HEK293 (cell line): ENCODE data around the gene PTX4.
"Not testable (repeated sequence)": the region's sequence is repeated elsewhere in the genome, so short reads cannot be mapped to it uniquely, and the experiment has no call there.

Experiments
- CTCF ChIA-PET: fragments of 350-600 bp; formaldehyde crosslinking; extraction: SDS; loops from one replicate; lab custom pipeline; 2021; ENCODE audit warnings: antibody characterized with exemption; lab: Yijun Ruan, JAX
- POLR2A ChIA-PET: fragments of 300-600 bp; formaldehyde crosslinking; extraction: SDS; loops from one replicate; lab custom pipeline; 2020; ENCODE audit warnings: antibody characterized with exemption, inconsistent platforms; lab: Yijun Ruan, JAX
- H3K27ac ChIP-seq: fragments of 200-500 bp; sonication (Bioruptor generic); 2 replicates; pipeline ENCODE4 v1.5.1; 2014; ENCODE audit warnings: low read depth, low read length, control low read depth, inconsistent platforms; ENCODE audit errors: extremely low read depth
- H3K36me3 ChIP-seq, 2 experiments: fragments of 200-500 bp in 1 of 2; sonication (Bioruptor generic) in 1 of 2; 1 replicate in 1 of 2; 2 replicates in 1 of 2; pipeline ENCODE4 v1.5.1; 2014 to 2017; ENCODE audit warnings: inconsistent platforms in 2 of 2, low read length in 2 of 2; ENCODE audit not compliant: control insufficient read depth in 2 of 2, insufficient read depth in 1 of 2
- H3K4me1 ChIP-seq: fragments of 200-500 bp; sonication (Bioruptor generic); 2 replicates; pipeline ENCODE4 v1.5.1; 2014; ENCODE audit warnings: mild to moderate bottlenecking, low read length, inconsistent platforms; ENCODE audit not compliant: control insufficient read depth, insufficient read depth
- H3K4me3 ChIP-seq: 2 replicates; pipeline ENCODE4 v1.5.1; 2011; ENCODE audit warnings: low read depth, mild to moderate bottlenecking, control low read depth, low read length, moderate library complexity
- H3K9me3 ChIP-seq: fragments of 200-500 bp; sonication (Bioruptor generic); 2 replicates; pipeline ENCODE4 v1.5.1; 2014; ENCODE audit warnings: low read depth, low read length, inconsistent platforms; ENCODE audit not compliant: control insufficient read depth, insufficient read depth
- OSR2 ChIP-seq: fragments of 450-650 bp; formaldehyde crosslinking; IDR thresholded peaks from 2 replicates; pipeline ENCODE4 v1.5.1; 2016; ENCODE audit warnings: missing biosample characterization, missing genetic modification characterization
- SCRT2 ChIP-seq: fragments of 450-650 bp; formaldehyde crosslinking; IDR thresholded peaks from 2 replicates; pipeline ENCODE4 v1.5.1; 2016; ENCODE audit warnings: missing biosample characterization, missing genetic modification characterization
- SP3 ChIP-seq: fragments of 450-650 bp; formaldehyde crosslinking; IDR thresholded peaks from 2 replicates; pipeline ENCODE4 v1.5.1; 2016; ENCODE audit warnings: missing biosample characterization, missing genetic modification characterization
- ZIC2 ChIP-seq: fragments of 450-650 bp; formaldehyde crosslinking; IDR thresholded peaks from 2 replicates; pipeline ENCODE4 v1.5.1; 2016; ENCODE audit warnings: missing biosample characterization, missing genetic modification characterization
- ZNF132 ChIP-seq: fragments of 450-650 bp; formaldehyde crosslinking; IDR thresholded peaks from 2 replicates; pipeline ENCODE4 v1.5.1; 2017; ENCODE audit warnings: missing biosample characterization, missing genetic modification characterization, borderline replicate concordance
- ZNF248 ChIP-seq: fragments of 450-650 bp; formaldehyde crosslinking; IDR thresholded peaks from 2 replicates; pipeline ENCODE4 v1.5.1; 2017; ENCODE audit warnings: missing biosample characterization, missing genetic modification characterization
- ZNF274 ChIP-seq, 2 experiments: fragments of 200-500 bp in 1 of 2; fragments of 450-650 bp in 1 of 2; sonication (Bioruptor generic) in 1 of 2; formaldehyde crosslinking in 1 of 2; IDR thresholded peaks; 2 replicates each; pipeline versions ENCODE4 v1.5.1 to v1.6.1; 2014 to 2016; ENCODE audit warnings: borderline replicate concordance in 1 of 2, inconsistent platforms in 1 of 2, low read length in 1 of 2, missing biosample characterization in 1 of 2, missing genetic modification characterization in 1 of 2
- ZNF335 ChIP-seq: fragments of 450-650 bp; formaldehyde crosslinking; conservative IDR thresholded peaks from 2 replicates; pipeline ENCODE4 v1.5.1; 2016; ENCODE audit warnings: missing biosample characterization, missing genetic modification characterization
- ZNF701 ChIP-seq: fragments of 450-650 bp; formaldehyde crosslinking; IDR thresholded peaks from 2 replicates; pipeline ENCODE4 v1.5.1; 2016; ENCODE audit warnings: missing biosample characterization, missing genetic modification characterization
- TF ChIP-seq, protein P1 (sequence below): fragments of 450-650 bp; formaldehyde crosslinking; IDR thresholded peaks from 2 replicates; pipeline ENCODE4 v1.5.1; 2016; ENCODE audit warnings: missing biosample characterization, missing genetic modification characterization
- TF ChIP-seq, protein P2 (sequence below): fragments of 450-650 bp; formaldehyde crosslinking; IDR thresholded peaks from 2 replicates; pipeline ENCODE4 v1.5.1; 2016; ENCODE audit warnings: missing biosample characterization, missing genetic modification characterization
- TF ChIP-seq, protein P3 (sequence below): fragments of 450-650 bp; formaldehyde crosslinking; conservative IDR thresholded peaks from 2 replicates; pipeline ENCODE4 v1.5.1; 2016; ENCODE audit warnings: low read depth, missing biosample characterization, missing genetic modification characterization
- TF ChIP-seq, protein P4 (sequence below): fragments of 450-650 bp; IDR thresholded peaks from 2 replicates; pipeline ENCODE4 v1.5.1; 2018; ENCODE audit warnings: missing biosample characterization, missing genetic modification characterization
- TF ChIP-seq, protein P5 (sequence below): fragments of 450-650 bp; formaldehyde crosslinking; IDR thresholded peaks from 2 replicates; pipeline ENCODE4 v1.5.1; 2016; ENCODE audit warnings: missing biosample characterization, missing genetic modification characterization
- TF ChIP-seq, protein P6 (sequence below): fragments of 450-650 bp; IDR thresholded peaks from 2 replicates; pipeline ENCODE4 v1.5.1; 2018; ENCODE audit warnings: missing biosample characterization, mild to moderate bottlenecking, missing genetic modification characterization

The PTX4 gene

DNA sequence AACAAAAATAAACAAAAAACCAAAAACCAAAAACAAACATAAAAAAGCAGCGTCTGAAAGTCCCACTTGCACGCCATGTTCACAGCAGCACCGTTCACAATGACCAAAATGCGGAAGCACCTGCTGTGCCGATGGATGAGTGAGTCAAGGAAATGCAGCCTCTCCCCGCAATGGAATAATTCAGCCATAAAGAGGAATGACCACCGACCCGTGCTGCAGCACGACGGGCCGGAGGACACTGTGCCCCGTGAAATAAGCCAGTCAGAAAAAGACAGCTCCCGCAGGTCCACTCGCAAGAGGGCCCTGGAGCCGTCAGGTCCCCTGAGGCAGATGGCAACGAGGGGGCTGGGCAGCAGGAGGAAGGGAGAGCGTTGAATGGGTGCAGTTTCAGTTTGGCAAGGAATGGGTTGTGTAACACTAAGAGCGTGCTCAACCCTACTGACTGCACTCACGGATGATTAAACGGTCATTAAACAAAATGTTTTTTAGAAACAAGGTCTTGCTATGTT is 19.0 kb downstream of the PTX4 start:
- Histone ChIP-seq H3K4me1 (peaks cover 3% of the 10 kb centered on the region; the same call in 1 of the 2 replicates), H3K27ac (no peak overlapping the region), H3K9me3 (no peaks in the 10 kb centered on the region), H3K36me3 (no peaks in the 10 kb centered on the region), H3K4me3 (no peak overlapping the region)
- ChIA-PET CTCF (no interaction called here), POLR2A (no interaction called here)
- TF ChIP-seq, protein P1, sequence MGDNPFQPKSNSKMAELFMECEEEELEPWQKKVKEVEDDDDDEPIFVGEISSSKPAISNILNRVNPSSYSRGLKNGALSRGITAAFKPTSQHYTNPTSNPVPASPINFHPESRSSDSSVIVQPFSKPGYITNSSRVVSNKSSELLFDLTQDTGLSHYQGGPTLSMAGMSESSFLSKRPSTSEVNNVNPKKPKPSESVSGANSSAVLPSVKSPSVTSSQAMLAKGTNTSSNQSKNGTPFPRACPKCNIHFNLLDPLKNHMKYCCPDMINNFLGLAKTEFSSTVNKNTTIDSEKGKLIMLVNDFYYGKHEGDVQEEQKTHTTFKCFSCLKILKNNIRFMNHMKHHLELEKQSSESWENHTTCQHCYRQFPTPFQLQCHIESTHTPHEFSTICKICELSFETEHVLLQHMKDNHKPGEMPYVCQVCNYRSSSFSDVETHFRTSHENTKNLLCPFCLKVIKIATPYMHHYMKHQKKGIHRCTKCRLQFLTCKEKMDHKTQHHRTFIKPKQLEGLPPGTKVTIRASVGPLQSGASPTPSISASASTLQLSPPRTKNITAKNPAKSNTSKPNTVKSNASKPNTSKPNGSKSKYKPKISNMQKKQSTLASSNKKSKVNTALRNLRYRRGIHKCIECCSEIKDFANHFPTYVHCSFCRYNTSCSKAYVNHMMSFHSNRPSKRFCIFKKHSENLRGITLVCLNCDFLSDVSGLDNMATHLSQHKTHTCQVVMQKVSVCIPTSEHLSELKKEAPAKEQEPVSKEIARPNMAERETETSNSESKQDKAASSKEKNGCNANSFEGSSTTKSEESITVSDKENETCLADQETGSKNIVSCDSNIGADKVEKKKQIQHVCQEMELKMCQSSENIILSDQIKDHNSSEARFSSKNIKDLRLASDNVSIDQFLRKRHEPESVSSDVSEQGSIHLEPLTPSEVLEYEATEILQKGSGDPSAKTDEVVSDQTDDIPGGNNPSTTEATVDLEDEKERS: no peak
- TF ChIP-seq, protein P2, sequence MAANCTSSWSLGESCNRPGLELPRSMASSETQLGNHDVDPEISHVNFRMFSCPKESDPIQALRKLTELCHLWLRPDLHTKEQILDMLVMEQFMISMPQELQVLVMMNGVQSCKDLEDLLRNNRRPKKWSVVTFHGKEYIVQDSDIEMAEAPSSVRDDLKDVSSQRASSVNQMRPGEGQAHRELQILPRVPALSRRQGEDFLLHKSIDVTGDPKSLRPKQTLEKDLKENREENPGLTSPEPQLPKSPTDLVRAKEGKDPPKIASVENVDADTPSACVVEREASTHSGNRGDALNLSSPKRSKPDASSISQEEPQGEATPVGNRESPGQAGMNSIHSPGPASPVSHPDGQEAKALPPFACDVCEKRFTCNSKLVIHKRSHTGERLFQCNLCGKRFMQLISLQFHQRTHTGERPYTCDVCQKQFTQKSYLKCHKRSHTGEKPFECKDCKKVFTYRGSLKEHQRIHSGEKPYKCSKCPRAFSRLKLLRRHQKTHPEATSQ (tag by site-specific recombination): no peak
- TF ChIP-seq, protein P3, sequence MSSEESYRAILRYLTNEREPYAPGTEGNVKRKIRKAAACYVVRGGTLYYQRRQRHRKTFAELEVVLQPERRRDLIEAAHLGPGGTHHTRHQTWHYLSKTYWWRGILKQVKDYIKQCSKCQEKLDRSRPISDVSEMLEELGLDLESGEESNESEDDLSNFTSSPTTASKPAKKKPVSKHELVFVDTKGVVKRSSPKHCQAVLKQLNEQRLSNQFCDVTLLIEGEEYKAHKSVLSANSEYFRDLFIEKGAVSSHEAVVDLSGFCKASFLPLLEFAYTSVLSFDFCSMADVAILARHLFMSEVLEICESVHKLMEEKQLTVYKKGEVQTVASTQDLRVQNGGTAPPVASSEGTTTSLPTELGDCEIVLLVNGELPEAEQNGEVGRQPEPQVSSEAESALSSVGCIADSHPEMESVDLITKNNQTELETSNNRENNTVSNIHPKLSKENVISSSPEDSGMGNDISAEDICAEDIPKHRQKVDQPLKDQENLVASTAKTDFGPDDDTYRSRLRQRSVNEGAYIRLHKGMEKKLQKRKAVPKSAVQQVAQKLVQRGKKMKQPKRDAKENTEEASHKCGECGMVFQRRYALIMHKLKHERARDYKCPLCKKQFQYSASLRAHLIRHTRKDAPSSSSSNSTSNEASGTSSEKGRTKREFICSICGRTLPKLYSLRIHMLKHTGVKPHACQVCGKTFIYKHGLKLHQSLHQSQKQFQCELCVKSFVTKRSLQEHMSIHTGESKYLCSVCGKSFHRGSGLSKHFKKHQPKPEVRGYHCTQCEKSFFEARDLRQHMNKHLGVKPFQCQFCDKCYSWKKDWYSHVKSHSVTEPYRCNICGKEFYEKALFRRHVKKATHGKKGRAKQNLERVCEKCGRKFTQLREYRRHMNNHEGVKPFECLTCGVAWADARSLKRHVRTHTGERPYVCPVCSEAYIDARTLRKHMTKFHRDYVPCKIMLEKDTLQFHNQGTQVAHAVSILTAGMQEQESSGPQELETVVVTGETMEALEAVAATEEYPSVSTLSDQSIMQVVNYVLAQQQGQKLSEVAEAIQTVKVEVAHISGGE: no peak
- TF ChIP-seq ZNF701 (no peak), ZNF274 (IDR thresholded peaks at IDR 0.05; ENCODE audit: low read length) (no peak), ZNF274 (tag by site-specific recombination; IDR thresholded peaks at IDR 0.05; ENCODE audit: borderline replicate concordance) (no peak), SCRT2 (no peak), OSR2 (tag by site-specific recombination) (no peak), SP3 (tag by site-specific recombination) (no peak), ZIC2 (no peak), ZNF335 (no peak)
- TF ChIP-seq, protein P4, sequence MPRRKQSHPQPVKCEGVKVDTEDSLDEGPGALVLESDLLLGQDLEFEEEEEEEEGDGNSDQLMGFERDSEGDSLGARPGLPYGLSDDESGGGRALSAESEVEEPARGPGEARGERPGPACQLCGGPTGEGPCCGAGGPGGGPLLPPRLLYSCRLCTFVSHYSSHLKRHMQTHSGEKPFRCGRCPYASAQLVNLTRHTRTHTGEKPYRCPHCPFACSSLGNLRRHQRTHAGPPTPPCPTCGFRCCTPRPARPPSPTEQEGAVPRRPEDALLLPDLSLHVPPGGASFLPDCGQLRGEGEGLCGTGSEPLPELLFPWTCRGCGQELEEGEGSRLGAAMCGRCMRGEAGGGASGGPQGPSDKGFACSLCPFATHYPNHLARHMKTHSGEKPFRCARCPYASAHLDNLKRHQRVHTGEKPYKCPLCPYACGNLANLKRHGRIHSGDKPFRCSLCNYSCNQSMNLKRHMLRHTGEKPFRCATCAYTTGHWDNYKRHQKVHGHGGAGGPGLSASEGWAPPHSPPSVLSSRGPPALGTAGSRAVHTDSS: no peak

DNA sequence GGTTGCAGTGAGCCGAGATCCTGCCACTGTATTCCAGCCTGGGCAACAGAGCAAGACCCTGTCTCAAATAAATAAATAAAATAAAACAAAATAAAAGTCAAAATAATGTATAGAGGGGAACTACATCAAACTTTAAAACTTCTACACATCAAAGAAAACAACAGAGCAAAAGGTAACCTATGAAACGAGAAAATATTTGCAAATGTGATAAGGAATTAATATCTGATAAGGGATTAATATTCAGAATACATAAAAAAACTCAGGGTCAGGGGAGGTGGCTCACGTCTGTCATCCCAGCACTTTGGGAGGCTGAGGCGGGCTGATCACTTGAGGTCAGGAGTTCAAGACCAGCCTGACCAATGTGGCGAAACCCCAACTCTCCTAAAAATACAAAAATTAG is 19.6 kb downstream of the PTX4 start:
- H3K27ac ChIP-seq, POLR2A ChIA-PET, H3K9me3 ChIP-seq, H3K4me1 ChIP-seq, H3K36me3 ChIP-seq, H3K4me3 ChIP-seq: not testable (repeated sequence)
- CTCF ChIA-PET: interaction anchor here (0.6 kb wide), 1 partner anchor 168 kb away, joined by 4 read pairs; no protein-coding TSS in a partner anchor

DNA sequence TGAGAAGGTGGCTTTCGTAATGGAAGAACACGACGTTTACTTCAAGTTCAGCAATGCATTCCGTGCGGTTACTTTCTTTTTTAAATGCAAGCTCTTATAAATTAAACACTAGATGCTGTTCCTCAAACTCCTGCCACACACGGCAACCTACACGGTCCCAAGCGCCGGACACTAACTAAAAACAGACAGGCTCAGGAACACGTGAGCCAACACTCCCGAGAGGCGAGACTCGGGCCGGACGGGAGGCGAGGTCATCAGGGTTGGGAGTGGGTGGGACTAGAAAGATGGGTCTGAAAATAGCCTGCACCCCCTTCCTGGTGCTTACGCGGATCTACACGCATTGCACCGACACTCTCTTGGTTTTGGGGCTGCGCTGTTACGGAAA is 20.3 kb downstream of the PTX4 start:
- no peak overlapping the region for H3K27ac ChIP-seq
- TF ChIP-seq, protein P5, sequence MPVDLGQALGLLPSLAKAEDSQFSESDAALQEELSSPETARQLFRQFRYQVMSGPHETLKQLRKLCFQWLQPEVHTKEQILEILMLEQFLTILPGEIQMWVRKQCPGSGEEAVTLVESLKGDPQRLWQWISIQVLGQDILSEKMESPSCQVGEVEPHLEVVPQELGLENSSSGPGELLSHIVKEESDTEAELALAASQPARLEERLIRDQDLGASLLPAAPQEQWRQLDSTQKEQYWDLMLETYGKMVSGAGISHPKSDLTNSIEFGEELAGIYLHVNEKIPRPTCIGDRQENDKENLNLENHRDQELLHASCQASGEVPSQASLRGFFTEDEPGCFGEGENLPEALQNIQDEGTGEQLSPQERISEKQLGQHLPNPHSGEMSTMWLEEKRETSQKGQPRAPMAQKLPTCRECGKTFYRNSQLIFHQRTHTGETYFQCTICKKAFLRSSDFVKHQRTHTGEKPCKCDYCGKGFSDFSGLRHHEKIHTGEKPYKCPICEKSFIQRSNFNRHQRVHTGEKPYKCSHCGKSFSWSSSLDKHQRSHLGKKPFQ (tag by site-specific recombination): no peak
- no peak for TF ChIP-seq ZNF248 (tag by site-specific recombination)
- no peak for TF ChIP-seq ZNF132 (tag by site-specific recombination)
- TF ChIP-seq, protein P6, sequence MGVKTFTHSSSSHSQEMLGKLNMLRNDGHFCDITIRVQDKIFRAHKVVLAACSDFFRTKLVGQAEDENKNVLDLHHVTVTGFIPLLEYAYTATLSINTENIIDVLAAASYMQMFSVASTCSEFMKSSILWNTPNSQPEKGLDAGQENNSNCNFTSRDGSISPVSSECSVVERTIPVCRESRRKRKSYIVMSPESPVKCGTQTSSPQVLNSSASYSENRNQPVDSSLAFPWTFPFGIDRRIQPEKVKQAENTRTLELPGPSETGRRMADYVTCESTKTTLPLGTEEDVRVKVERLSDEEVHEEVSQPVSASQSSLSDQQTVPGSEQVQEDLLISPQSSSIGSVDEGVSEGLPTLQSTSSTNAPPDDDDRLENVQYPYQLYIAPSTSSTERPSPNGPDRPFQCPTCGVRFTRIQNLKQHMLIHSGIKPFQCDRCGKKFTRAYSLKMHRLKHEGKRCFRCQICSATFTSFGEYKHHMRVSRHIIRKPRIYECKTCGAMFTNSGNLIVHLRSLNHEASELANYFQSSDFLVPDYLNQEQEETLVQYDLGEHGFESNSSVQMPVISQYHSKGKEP (tag by site-specific recombination): no peak
- H3K9me3 ChIP-seq: no peaks in the 10 kb centered on the region
- peaks cover 0 to 3% of the 10 kb centered on the region in 2 experiments; a peak in 1 of 3 replicates for H3K36me3 ChIP-seq
- H3K4me1 ChIP-seq: no peaks in the 10 kb centered on the region
- POLR2A ChIA-PET: no interaction called here
- no peak overlapping the region for H3K4me3 ChIP-seq
- CTCF ChIA-PET: interaction anchor here (0.6 kb wide), 1 partner anchor 167 kb away, joined by 4 read pairs; no protein-coding TSS in a partner anchor
